Stimulated activated CD8-positive, alpha-beta memory T cell treated with anti-CD3 and anti-CD28 coated beads, Interleukin-15, amount 100 ng/mL, for 4 hours (primary cell): ENCODE results near the gene PLCL1.
A peak's percentile ranks its signal among the peaks of the same experiment; 100 is the strongest.

Experiments
- DNase-seq, 2 donors: peaks; one replicate each; pipeline ENCODE4 v3.0.0-alpha.2; 2020; ENCODE audit warnings: low read depth in 2 of 2

The PLCL1 gene

DNA sequence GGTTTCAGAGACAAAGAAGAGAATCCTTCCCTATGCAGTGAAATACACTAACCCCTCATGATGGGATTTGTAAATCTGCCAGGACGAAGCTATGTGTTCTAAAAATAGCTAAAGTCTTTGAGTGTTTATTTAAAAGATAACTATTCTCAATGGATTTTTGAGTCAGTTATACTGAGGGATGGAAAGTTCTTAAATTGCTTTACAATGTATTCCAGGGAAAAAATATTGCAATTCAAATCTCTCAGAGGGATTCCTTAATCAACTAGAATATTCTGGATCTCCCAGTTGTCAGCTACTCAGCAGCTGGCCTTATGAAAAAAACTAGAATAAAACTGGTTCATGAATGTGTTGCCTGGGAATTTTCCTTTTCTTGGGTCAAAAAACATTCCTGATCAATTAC, 312.4 kb downstream of the PLCL1 start:
- no peak for DNase-seq

- DNase-seq: no peak
Observed at GRCh38 chr2:198117406-198118041, 313.1 kb downstream of the PLCL1 start.

- peak in 1 of 2 donors; percentile 7 for DNase-seq
Observed at GRCh38 chr2:198127627-198128026, 323.2 kb downstream of the PLCL1 start.

GRCh38 chr2:198129609-198130008, 325.2 kb downstream of the PLCL1 start:
- DNase-seq: no peak

DNA sequence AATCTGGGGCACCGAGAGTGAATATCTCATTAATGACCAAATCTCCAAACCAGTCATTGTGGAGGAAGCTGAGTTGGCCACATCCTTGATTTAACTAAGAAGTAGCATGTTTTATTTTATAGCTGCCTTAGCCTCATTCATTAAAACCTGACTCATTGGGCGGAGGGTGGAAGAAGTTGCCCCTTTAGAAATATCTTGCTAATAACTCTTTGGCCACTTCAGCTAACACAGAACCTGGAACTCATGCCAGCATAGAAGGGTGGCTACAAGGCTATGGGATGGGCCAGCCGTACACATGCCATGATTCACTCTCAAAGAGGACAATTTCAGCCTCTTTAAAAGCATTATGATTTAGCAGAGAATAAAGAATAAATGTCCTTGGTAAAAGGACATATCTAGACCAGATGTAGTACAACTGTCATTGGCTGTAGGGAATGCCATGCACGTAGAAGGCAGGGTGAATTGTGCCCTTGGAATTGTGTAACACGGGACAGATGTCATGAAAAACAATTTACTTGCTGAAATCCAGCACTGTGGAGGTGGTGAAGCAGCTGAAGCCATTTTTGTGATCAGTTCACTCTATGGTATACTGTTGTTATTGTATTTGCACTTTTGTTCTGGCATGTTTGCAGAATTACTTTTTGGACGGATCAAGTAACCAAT, 330.0 kb downstream of the PLCL1 start:
- DNase-seq: no peak

DNA sequence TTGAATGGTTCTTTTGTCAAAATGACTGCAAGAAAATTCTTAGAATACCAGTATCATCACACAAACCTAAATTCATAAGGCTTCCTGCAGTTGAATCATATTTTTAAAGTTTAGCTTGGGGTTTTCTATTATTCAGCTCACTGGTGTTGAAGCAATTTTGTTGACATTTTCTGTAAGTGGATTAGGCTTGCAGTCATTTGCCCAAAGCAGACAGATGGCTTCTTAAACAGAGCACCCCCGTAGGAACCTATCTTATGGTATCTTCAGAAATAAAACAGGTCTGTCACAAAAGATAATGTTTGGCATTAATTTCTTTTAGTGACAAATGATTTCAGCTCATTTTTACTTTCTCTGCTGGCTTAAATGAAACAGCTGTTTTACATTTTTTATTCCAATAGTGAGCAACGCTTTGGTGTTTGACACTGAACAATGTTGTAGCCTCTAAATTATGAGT, 331.1 kb downstream of the PLCL1 start:
- DNase-seq: no peak

- no peak for DNase-seq
Observed at GRCh38 chr2:198136142-198136541, 331.7 kb downstream of the PLCL1 start.

- no peak for DNase-seq
Observed at GRCh38 chr2:198137733-198138132, 333.3 kb downstream of the PLCL1 start.

DNA sequence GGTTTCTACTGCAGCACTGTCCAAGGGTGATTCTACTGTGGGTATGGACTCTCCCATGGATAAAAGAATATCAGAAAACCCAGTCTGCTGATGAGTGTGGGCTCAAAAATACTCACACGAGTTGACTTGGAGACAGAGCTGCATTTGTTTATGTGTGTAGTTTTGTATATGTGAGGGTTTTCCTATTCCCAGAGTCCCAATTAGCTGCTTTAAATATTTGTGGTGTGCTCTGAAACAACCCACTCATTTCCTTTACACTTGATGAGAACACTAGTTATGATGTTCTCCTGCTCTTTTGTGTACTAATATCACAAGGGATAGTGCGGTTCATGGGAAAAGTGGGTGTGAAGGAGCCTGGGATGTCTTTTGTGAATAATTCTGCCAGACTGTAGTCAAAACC, 337.3 kb downstream of the PLCL1 start:
- no peak for DNase-seq

DNA sequence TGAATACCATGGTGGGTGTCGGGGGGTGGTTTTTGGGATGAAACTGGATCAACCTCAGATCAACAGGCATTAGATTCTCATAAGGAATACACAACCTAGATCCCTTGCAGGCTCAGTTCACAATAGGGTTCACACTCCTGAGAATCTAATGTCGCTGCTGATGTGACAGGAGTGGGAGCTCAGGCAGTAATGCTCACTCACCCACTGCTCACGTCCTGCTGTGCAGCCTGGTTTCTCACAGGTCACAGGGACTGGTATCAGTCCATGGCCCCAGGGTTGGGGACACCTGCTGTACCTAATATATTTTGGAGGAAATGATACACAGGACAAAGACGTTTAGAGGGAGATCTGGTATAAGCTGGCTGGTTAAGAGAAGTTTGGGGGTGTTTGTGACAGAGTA, 338.8 kb downstream of the PLCL1 start:
- DNase-seq: no peak

DNA sequence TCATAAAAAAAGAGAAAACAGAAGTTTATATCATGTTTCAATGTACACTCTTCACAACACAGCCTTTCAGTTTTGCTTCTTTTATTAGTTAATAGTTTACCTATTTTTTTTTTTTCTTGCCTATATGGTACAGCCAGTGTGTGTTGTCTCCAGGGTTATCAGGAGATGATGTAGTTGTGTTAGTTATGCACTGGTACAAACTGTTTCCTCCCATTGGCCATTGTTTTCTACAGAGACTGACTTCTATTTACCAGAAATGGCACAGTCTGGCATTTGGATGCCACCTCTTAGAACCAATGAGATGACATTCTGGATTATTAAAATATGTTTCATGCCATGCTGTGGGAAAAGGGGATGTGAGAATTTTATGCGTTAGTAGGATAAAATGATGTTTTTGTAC, 339.4 kb downstream of the PLCL1 start:
- DNase-seq: no peak

GRCh38 chr2:198144660-198145059, 340.3 kb downstream of the PLCL1 start:
- DNase-seq: no peak

- DNase-seq: no peak
Observed at GRCh38 chr2:198146346-198146940, 342.1 kb downstream of the PLCL1 start.

DNA sequence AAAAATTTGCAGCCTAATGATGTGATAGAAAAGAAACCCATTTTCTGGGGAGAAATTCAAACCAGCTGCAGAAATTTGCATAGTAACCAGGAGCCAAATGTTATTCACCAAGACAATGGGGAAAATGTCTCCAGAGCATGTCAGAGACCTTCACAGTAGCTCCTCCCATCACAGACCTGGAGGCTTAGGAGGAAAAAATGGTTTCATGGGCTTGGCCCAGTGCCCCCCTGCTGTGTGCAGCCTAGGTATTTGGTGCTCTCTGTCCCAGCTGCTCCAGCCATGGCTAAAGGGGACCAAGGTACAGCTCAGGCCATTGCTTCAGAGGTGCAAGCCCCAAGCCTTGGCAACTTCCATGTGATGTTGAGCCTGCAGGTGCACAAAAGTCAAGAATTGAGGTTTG, 352.9 kb downstream of the PLCL1 start:
- no peak for DNase-seq

DNA sequence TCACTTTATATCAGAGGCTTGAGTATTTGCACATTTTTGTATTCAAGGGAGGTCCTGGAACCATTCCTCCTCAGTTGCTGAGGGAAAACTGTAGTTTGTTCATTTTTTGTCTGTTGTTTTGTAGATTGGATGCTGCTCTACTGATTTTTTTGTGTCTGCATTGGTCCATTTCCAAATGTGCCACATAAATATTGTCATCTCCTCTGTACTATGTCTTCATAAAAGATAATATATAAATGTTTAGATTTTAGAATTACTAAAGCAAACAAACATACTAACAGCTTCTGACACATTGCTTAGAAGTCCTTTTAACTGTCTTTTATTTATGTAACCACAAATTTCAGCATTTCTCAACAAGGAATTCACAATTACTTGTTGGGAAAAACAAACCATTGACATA, 356.8 kb downstream of the PLCL1 start:
- DNase-seq: no peak

DNA sequence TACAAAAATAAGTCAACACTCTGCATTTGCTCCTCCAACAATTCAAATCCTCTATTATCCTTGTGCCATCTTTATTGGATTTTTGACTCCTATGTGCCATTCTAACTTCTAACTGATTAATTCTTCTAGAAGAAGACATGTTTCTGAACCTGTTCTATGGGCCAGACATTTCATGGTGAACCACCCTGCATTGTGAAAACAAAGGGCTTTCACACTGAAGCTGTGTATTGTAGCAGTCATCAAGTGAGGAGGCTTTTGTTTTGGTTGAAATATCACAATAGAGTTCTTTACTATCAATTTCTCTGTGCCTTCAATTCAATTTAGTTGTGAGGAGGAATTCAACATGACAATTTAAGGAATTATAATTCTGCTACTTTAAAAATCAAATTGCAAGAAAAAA, 357.9 kb downstream of the PLCL1 start:
- DNase-seq: no peak

DNA sequence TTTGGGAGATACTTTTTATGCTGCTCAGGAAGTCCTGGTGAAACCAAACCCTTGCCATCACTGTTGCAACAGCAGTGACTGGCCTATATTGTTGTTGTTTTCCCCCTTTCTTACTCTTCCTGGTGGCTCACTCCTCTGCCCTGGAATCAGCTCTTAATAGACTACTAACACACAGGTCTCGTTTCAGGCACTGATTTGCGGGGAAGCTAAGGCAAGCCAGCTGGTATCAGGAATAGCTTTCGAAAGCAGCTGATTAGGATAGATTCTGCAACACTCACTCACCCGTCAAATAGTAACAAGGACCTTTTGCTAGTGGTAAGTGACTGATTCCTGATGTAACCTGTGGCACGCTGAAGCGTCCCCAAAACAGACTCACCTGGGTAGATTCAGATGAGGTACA, 360.4 kb downstream of the PLCL1 start:
- no peak for DNase-seq

- DNase-seq: no peak
Observed at GRCh38 chr2:198165289-198165688, 360.9 kb downstream of the PLCL1 start.

GRCh38 chr2:198167346-198167745, 363.0 kb downstream of the PLCL1 start:
- DNase-seq: no peak

GRCh38 chr2:198168651-198169050, 364.3 kb downstream of the PLCL1 start:
- no peak for DNase-seq

GRCh38 chr2:198173242-198173641, 368.8 kb downstream of the PLCL1 start:
- no peak for DNase-seq

DNA sequence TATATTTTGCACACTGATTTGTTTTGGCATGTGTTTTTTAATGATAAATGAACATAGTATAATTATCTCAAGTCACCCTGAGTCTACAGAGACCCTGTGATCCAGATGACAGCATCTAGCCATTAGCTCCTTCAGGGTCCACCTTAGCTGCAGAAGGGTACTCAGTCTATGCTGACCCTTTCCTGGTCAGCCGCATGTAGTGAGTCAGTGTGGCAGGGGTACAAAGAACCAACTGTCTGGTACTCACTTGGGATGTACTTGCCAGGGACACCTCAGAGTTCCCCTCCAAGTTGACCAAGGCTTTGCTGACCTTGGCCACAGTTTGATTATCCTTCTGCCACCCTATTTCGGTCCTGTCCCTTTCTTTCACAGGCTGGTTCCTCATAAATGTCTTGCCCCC, 369.5 kb downstream of the PLCL1 start:
- no peak for DNase-seq

GRCh38 chr2:198175271-198175670, 370.9 kb downstream of the PLCL1 start:
- DNase-seq: no peak
